Gastrocnemius medialis (tissue), 4 donors: Measurements from ENCODE around the gene ANKRD34A. TPM values are rescaled to one million over a fixed set of nuclear protein-coding genes. Genes with fewer than 3 reads are reported as not detected.

ENCODE experiments used
- ATAC-seq, 2 donors: fragments of 150-250 bp; one replicate each; pipeline ENCODE4 v1.9.1; 2016
- DNase-seq, 2 donors: peaks; one replicate each; pipeline ENCODE4 v3.0.0-alpha.2; 2019
- H3K27ac ChIP-seq, 4 donors: fragments of 200-600 bp; sonication (generic); 1 replicate in 1 of 4; 2 replicates in 3 of 4; pipeline ENCODE4 v1.5.1; 2016 to 2018; ENCODE audit warnings: mild to moderate bottlenecking in 2 of 4, moderate library complexity in 1 of 4
- H3K27me3 ChIP-seq, 3 donors: fragments of 200-600 bp; sonication (generic) in 2 of 3; 1 replicate in 1 of 3; 2 replicates in 2 of 3; pipeline versions ENCODE4 v1.5.1 to v1.6.0; 2016 to 2019; ENCODE audit warnings: mild to moderate bottlenecking in 1 of 3, moderate library complexity in 1 of 3
- H3K36me3 ChIP-seq, 2 donors: fragments of 200-600 bp; sonication (generic) in 1 of 2; one replicate each; pipeline ENCODE4 v1.5.1; 2017 to 2018
- H3K4me1 ChIP-seq, 2 donors: fragments of 200-600 bp; sonication (generic) in 1 of 2; one replicate each; pipeline ENCODE4 v1.5.1; 2016 to 2017; ENCODE audit warnings: mild to moderate bottlenecking in 2 of 2
- H3K4me3 ChIP-seq, 4 donors: fragments of 200-600 bp; sonication (generic) in 3 of 4; 1 replicate in 1 of 4; 2 replicates in 3 of 4; pipeline ENCODE4 v1.5.1; 2016 to 2019; ENCODE audit warnings: mild to moderate bottlenecking in 2 of 4
- H3K9me3 ChIP-seq, 3 donors: fragments of 200-600 bp; sonication (generic) in 2 of 3; 1 replicate in 1 of 3; 2 replicates in 2 of 3; pipeline ENCODE4 v1.5.1; 2016 to 2019
- CTCF ChIP-seq, 5 experiments: fragments of 450-650 bp in 3 of 5; fragments of 200-600 bp in 2 of 5; sonication (generic) in 2 of 5; IDR thresholded peaks in 4 of 5; conservative IDR thresholded peaks in 1 of 5; 1 replicate in 4 of 5; 2 replicates in 1 of 5; pipeline ENCODE4 v1.5.1; 2016 to 2019; ENCODE audit warnings: antibody characterized with exemption in 5 of 5, mild to moderate bottlenecking in 3 of 5, moderate library complexity in 3 of 5
- POLR2A ChIP-seq, 2 donors: fragments of 450-650 bp; IDR thresholded peaks; one replicate each; pipeline ENCODE4 v1.6.1; 2017; ENCODE audit warnings: antibody characterized with exemption in 2 of 2, mild to moderate bottlenecking in 2 of 2, moderate library complexity in 2 of 2
- in situ Hi-C, 4 donors: fragments of 200-750 bp; cut with MboI; loops; one replicate each; pipeline versions ENCODE4 v1.15.0 to v1.8.0; 2017; ENCODE audit warnings: low sequenced_read_pairs in 4 of 4
- intact Hi-C: fragments of 100-400 bp; cut with DNase I; formaldehyde crosslinking; loops from one replicate; pipeline ENCODE4 v1.15.1; 2023; ENCODE audit warnings: low total_unique reads
- total RNA-seq, 4 donors: library from RNA; depleted of rRNA; stranded (reverse); fragments of >200 nt; gene quantifications; one replicate each; pipeline versions ENCODE4 v1.1.0 to v1.2.3, GENCODE V29; 2016

The ANKRD34A gene
- total RNA-seq, 4 donors from 2014 or later: 3.3 to 19.0 (median 6.7) TPM

GRCh38 chr1:145994391-145995120 lies 30.2 kb upstream of the ANKRD34A start:
- no peak for ATAC-seq
- TF ChIP-seq POLR2A (IDR thresholded peaks at IDR 0.05): peak in 1 of 2 donors; percentile 29
- no peak for TF ChIP-seq CTCF (IDR thresholded peaks at IDR 0.05 in 4 of 5, conservative IDR thresholded peaks at IDR 0.05 in 1 of 5)
- Histone ChIP-seq H3K27me3 (no peaks in the 10 kb centered on the region), H3K9me3 (no peaks in the 10 kb centered on the region), H3K27ac (peak overlapping the region; percentile 95 to 99 (median 98)), H3K36me3 (peaks cover 26 to 40% of the 10 kb centered on the region in 2 donors), H3K4me3 (peak overlapping the region; percentile 63 to 98 (median 81)), H3K4me1 (peaks cover 0 to 13% of the 10 kb centered on the region in 2 donors)
- intact Hi-C loops (loop anchor here (5.0 kb wide), 1 partner anchor 47 kb away; no protein-coding TSS in a partner anchor), in situ Hi-C loops (no loop called here)
- DNase-seq: peak in 1 of 2 donors; percentile 45

- H3K4me1 ChIP-seq: peaks cover 0 to 8% of the 10 kb centered on the region in 2 donors
- H3K36me3 ChIP-seq: peaks cover 26 to 40% of the 10 kb centered on the region in 2 donors
- no peaks in the 10 kb centered on the region for H3K9me3 ChIP-seq
- ATAC-seq (no peak), DNase-seq (peak in 1 of 2 donors; percentile 26)
- intact Hi-C loops: no loop called here
- H3K4me3 ChIP-seq: peak overlapping the region; percentile 63 to 98 (median 81)
- H3K27ac ChIP-seq: peak overlapping the region; percentile 95 to 99 (median 98)
- no peaks in the 10 kb centered on the region for H3K27me3 ChIP-seq
- no peak for TF ChIP-seq POLR2A (IDR thresholded peaks at IDR 0.05)
- TF ChIP-seq CTCF (IDR thresholded peaks at IDR 0.05 in 4 of 5, conservative IDR thresholded peaks at IDR 0.05 in 1 of 5): no peak
- in situ Hi-C loops: no loop called here
Measured at GRCh38 chr1:145993618-145994390, 29.4 kb upstream of the ANKRD34A start.

- peaks cover 0 to under 1% of the 10 kb centered on the region in 2 donors for H3K4me1 ChIP-seq
- no peaks in the 10 kb centered on the region for H3K9me3 ChIP-seq
- no peak for DNase-seq
- intact Hi-C loops: no loop called here
- TF ChIP-seq CTCF (IDR thresholded peaks at IDR 0.05 in 4 of 5, conservative IDR thresholded peaks at IDR 0.05 in 1 of 5) (no peak), POLR2A (IDR thresholded peaks at IDR 0.05) (no peak)
- H3K4me3 ChIP-seq: peak overlapping the region; percentile 63 to 98 (median 81)
- H3K27ac ChIP-seq: peak overlapping the region; percentile 95 to 99 (median 98)
- in situ Hi-C loops: no loop called here
- peaks cover 26 to 40% of the 10 kb centered on the region in 2 donors for H3K36me3 ChIP-seq
- no peaks in the 10 kb centered on the region for H3K27me3 ChIP-seq
- ATAC-seq: no peak
Measured at GRCh38 chr1:145992958-145993617, 28.7 kb upstream of the ANKRD34A start.

GRCh38 chr1:145992502-145992936 lies 28.1 kb upstream of the ANKRD34A start:
- H3K9me3 ChIP-seq: no peaks in the 10 kb centered on the region
- H3K4me3 ChIP-seq: peak overlapping the region; percentile 63 to 98 (median 81)
- peak overlapping the region; percentile 95 to 99 (median 98) for H3K27ac ChIP-seq
- in situ Hi-C loops (no loop called here), intact Hi-C loops (no loop called here)
- H3K36me3 ChIP-seq: peaks cover 26 to 40% of the 10 kb centered on the region in 2 donors
- DNase-seq: peak in 1 of 2 donors; percentile 33
- H3K27me3 ChIP-seq: no peaks in the 10 kb centered on the region
- no peak for ATAC-seq
- TF ChIP-seq POLR2A (IDR thresholded peaks at IDR 0.05) (no peak), CTCF (IDR thresholded peaks at IDR 0.05 in 4 of 5, conservative IDR thresholded peaks at IDR 0.05 in 1 of 5) (no peak)
- H3K4me1 ChIP-seq: peaks cover 1 to 5% of the 10 kb centered on the region in 2 donors
